ENCODE results near the gene SAA4.

- TF ChIP-seq TRIM25 (IDR thresholded peaks at IDR 0.05; ENCODE audit: borderline replicate concordance) (no peak), SETDB1 (IDR thresholded peaks at IDR 0.05; ENCODE audit: low read length) (no peak), POLR2AphosphoS2 (IDR thresholded peaks at IDR 0.05; ENCODE audit: low read length) (no peak), GTF2A2 (tag; IDR thresholded peaks at IDR 0.05) (no peak), CTCF (IDR thresholded peaks at IDR 0.05 in 2 of 3, conservative IDR thresholded peaks at IDR 0.05 in 1 of 3; ENCODE audit: insufficient read depth in 2 of 3, low read depth in 1 of 3, low read length in 3 of 3) (no peak), CREB5 (CRISPR knock-in tag; IDR thresholded peaks at IDR 0.05) (no peak), ZNF318 (IDR thresholded peaks at IDR 0.05; ENCODE audit: borderline replicate concordance in 1 of 2, low read depth in 1 of 2) (no peak), MAFK (IDR thresholded peaks at IDR 0.05; ENCODE audit: low read length) (no peak), GABPA (tag; conservative IDR thresholded peaks at IDR 0.05; ENCODE audit: low read depth) (no peak), ZNF184 (CRISPR knock-in tag; IDR thresholded peaks at IDR 0.05) (no peak), ZNF224 (CRISPR knock-in tag; IDR thresholded peaks at IDR 0.05) (no peak), ERF (CRISPR knock-in tag; IDR thresholded peaks at IDR 0.05) (no peak), ATF2 (CRISPR knock-in tag; IDR thresholded peaks at IDR 0.05) (no peak), ELF4 (CRISPR knock-in tag; IDR thresholded peaks at IDR 0.05) (no peak)
These were observed 28.3 kb upstream of the SAA4 start for GRCh38 chr11:18264677-18265555.

Data from K562 (cell line).